COLO829 (cell line): Measurements from ENCODE around the gene NPAS3.

Experiments used
- DNase-seq: peaks from one replicate; pipeline ENCODE4 v3.0.0; 2012; ENCODE audit warnings: low spot score

The NPAS3 gene

DNA sequence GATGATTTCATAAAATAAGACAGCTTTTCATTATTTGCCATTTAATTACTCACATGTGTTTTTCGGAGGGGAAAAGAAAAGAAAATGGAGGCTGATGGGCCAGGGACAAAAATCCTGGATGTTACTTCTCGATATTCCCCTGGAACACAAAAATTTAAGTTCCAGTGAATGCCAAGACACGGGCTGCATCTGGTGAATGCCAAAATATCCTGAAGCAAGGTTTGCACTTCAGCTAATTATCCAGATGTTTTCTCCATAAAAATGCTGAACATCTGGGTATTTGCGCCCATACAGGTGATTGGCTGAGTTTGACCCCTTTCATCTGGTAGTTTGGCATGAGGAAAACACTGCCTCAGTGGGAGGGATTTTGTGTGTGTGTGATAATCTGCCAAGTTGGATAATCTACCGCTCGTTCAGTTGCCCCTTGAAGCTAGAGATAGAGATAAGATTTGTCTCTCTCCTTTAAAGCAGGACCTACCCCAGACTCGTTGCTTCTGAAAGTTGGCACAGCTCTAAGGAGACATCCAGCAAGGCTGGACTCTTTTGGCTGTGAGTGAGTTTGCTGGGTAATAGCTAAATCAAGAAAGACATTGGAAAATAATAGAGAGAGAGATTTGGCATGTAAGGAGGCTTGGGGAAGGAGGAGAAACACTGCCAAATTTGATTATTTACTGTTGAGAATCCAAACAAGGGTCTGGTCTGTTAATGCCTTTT, 622.2 kb downstream of the NPAS3 start:
- no peak for DNase-seq

DNA sequence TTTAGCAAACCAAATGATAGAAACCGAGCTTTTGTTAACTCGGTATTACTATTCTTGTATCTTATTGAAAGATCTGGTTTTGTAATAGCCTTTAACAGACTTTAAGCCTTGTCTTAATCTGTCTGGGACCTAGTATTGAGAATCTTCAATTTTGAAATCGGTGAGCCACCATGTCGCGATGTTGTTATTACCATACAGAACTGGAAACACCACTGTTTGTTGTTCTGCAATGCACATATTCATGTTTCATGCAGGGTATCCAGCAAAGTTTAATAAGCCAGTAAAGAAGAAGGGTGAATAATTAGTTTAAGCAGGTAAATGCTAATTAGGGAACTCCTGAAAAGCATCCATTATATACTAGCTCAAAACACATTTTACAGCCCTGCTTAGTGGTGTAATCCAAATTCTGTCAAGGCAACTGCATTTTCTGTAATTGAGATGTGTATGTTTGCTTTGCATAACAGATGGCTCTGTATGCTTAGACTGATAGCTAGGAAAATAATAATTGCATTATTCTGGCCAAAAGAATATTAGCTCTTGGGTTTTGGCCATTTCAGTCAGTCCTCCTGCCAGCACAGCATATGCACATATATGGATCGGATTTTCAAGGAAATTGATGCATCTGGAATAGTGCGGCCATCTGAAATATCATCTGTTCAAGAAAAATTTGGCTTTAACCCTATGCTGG, 623.0 kb downstream of the NPAS3 start:
- DNase-seq, result no peak

DNA sequence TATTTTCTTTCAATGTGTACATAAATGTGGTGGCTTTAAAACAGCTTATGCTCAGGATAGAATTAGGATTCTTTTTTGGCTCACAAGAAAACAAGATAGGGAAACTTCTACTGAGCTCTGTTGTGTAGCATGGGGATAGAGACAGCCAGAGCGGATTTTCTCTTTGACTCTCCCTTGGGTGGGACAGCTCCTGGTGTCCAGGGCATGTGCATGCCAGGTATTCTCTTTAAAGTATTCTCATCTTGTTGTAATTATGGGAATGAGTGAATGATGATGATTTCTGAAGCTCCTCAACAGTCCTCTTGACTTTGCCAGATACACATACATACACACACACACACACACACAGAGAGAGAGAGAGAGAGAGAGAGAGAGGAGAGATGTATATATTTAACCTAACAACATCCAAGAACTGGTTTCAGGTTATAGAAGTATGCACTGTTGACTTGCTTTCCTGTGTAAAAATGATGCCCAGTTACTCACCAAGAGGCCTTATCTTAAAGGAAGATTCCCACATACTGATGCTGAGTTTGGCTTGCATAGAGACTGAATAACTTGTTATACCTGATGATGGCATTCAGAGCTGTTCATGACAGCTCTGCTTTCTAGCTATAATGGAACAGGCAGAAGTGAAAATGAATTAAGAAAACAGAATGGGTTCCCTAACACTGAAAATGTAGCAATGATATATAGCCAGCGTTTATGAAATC, 624.7 kb downstream of the NPAS3 start:
- no peak for DNase-seq

DNA sequence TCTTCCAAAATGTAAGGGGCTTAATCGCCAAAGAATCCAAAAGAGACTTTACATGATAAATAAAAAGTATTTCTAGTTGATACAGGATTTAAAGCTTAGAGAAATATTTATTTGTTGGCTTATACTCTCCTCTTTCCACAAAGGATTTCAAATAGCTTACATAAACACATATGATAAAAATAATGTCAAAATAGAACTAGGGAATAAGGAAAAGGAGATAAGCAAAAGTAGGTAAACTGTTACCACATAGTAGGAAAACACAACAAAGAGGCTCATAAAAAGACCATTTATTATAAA, 625.2 kb downstream of the NPAS3 start:
- no peak for DNase-seq

DNA sequence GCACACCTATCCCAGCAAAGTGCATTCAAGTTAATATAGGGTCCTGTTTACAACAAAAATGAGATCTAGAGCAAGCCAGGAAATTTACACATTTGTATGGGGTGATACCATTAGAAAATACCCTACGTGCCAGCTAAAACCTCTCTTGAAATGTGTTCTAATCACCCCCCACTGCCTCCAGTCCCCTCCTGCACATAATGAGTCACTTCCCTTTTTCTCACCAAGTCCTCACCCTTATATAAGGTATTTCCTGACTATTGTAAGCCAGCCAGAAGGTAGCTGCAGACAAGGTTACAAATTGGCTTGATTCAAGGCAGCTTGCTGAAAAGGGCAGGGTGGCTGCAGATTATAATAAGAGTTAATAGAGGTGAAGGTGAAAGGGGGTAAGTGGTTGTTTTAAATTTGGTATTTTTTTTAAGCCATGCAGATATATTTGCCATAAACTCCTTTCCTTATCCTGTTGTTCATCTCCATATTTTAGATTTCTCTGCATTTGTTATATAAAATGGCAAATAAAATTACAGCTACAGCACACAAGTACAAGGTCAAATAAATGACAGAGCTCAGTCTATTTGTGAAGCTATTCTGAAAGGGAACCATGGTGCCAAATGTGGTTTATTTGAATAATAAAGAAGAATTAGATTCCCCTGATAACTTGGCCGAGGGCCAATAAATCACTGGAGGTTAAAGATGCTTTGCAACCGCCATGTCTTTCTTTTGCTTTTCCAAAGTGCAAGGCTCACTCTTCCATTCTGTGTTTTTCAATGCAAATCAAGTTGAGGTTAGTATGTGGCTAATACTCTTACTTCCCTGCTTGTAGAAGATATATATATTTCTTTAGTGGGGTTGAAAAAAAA, 626.3 kb downstream of the NPAS3 start:
- DNase-seq, result no peak

DNA sequence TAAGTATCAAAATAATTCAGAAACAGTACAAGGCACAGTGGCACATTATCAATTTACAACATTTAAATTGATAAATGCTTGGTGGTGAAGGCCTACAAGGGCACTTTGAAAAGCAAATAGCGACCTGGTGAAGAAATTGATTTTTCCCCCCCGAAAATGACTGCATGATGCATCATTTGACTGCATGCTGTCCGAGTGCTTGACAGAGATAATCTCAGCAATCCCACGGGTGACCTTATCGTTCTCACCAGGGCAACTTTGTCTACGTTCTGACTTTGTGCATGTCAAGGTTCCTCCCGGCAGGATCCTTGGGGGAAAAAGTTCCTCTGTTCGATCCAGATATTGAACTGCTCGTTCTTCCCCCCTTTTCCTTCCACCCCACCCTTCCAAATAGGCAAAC, 627.4 kb downstream of the NPAS3 start:
- no peak for DNase-seq

DNA sequence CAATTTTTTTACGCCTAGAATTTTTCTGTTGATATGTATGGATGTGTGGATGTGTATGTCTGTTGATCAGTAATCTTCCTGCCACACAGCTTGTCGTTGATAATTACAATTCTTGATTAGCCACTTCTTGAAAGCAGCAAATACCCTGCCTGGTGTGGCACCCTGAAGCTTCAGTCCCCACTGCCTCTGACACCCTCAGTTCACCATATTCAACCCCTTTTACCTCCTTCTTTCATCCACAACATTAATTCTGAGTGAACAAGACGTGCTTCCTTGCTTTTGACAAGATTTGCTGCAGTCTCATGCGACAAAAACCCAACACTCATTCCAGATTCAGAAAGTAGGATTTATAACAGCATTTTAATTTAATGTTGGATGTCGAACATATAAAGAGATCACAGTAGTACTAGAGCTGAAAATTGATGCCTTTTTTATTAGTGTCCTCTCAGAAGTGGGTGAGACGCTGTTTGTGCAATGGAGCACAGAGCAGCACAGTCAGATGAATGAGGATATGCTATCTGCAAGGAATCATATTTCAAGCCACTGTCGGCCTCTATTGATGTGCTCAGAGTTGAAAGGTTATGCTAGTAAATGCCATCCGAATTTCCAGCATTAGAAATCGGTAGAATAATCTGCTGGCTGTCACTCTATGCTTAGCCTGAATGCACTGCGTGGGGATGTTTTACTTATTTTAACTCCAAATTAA, 628.5 kb downstream of the NPAS3 start:
- DNase-seq, result no peak

DNA sequence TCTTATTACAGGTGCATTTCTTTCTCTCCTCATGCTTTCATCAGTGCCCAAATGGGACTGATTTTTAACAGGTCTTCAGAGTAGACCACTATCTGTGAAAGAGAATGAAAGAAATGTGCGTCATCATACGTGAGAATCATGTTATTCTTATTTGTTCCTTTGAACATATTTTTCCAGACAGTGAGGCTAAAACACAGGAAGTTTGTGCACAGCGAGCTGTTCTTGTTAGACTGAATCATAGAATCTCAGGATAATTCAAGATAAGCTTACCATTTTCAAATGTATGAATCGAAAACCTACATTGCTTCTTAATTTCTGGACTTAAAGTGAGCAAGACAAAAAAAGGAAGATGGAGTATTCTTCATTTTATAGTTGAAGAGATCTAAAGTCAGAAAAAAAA, 629.1 kb downstream of the NPAS3 start:
- no peak for DNase-seq

DNA sequence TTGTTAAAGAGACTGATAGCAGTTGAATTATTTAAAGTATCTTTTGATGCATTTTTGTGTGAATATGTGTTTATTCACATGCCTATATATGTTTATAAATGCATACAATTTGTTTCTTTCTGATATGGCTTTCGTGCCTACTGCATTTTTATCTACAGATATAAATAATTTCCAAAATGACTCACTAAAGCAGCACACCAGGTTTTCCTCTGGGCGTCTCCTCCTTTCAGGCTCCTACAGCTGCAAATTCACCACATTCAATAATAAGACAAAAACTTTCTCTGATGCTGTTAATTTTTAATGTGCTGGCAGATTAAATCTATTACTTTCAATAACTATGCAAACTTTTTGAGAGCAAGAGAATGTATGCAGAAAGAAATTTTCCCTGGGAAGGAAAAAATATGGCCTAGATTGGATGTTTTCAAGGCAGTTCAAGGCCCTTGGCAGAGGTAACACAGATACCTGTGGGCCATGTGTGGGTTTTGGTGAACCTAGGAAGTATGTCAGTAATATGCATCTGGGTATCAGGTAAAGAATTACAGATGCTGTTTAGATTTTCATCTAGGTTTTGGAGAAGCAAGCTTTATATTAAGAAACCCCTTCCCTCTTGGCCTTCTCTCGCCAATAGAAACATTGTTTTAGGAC, 630.4 kb downstream of the NPAS3 start:
- no peak for DNase-seq

DNA sequence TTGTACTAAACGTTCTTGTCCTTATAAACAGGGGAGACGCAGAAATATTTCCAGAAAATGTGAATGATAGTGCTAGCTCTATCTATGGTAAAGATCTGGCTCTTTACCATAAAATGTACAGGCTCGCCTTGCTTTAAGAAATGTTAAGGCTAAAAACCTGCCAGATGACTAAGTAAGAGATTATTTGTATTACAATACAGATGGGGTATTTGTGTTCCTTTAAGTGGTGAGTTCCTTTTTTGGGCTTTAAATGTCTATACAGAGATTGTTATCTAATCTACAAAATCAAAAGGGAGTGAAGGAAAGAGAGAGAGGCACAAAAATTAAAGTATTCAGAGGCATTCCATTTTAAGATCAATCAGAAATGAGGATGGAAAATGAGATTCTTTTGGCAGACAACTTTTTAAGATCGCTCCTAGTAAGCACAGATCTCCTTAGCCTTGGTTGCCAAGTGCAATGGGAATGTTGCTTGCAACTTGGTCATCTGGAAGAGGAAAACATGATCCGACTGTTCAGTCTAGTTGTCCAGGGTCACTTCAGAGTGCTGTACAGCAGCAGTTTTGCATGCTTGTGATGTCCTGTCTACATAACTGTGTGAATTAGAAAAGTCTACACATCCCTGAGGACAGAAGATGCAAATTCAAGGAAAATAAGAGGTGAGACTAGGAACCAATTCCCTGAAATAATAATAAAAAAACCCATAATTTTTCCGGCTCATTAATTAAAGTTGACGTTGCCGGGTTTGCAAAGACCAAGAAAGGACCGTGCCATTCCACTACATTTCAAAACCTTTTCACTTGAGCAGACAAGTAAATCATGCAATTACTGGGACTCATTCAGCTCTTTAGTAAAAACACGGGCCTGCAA, 631.4 kb downstream of the NPAS3 start:
- DNase-seq, result no peak

DNA sequence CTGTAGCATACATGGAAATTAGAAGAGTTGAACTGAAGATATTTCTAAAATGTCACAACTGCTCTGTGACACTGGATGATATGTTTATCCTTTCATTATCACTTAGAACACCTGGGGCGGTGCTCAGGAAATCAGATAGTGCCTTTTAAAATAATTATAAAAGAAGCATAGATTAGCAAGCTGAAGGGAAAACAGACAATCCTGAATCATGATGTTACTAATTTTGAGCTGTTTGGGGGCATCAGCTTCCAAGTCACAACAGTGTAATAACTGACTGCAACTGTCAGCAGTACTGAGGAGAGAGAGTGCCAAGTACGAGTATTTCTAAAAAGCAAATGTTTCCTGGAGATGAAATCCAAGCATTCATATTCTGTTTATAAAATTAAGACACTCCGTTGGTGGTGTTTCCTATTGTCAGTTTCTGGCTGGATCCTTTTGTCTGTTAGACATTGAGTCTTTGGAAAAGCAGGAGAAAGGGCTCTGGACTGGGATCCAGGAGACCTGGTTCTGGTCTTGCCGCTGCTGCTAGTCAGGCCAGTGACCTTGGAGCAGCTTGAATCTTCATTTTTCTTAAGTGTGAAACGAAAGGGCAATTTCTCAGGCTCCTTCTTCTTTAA, 632.1 kb downstream of the NPAS3 start:
- DNase-seq, result no peak

DNA sequence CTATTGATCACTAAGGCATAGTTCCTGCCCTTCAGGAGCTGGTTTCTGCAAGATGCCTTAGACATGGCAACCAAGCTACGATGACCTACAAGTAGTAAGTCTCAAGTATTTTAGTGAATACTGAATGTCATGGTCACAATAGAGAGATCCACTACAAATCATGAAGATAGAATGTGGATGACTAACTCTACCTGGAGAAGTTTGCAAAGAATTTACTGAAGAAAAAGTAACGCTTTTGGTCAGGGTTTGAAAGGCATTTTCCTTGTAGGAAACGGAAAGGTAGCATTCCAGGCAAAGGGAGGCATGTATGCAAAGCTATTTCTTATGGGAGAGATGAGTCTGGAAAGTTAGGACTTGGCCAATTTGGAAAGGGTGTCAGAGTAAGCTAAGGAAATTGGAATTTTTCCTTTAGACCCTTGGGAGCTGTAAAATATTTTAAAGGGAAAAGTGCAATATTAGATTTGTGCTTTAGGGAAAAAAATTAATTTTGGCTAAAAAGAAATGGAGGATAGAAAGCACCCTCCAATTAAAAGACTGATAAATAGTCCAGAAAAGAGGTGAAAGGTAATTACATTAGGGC, 634.7 kb downstream of the NPAS3 start:
- DNase-seq, result no peak

DNA sequence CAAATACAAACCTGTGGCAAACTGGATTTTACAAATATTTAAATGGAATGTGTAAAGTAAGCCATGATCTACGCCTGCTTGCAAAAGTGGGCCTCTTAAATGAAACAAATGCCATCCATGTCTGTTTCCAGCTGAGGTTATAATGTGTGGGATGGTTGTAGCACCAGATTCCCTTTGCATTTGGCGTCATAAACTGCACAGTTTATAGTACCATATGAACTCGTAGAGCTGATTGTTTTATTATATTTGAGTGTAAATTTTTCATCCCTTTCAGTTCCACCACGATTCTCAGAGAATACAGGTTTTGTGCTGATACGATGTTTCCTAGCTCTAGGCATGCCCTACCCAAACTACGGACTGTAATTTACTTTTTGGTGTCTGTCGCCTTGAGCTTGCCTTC, 637.3 kb downstream of the NPAS3 start:
- DNase-seq, result no peak

DNA sequence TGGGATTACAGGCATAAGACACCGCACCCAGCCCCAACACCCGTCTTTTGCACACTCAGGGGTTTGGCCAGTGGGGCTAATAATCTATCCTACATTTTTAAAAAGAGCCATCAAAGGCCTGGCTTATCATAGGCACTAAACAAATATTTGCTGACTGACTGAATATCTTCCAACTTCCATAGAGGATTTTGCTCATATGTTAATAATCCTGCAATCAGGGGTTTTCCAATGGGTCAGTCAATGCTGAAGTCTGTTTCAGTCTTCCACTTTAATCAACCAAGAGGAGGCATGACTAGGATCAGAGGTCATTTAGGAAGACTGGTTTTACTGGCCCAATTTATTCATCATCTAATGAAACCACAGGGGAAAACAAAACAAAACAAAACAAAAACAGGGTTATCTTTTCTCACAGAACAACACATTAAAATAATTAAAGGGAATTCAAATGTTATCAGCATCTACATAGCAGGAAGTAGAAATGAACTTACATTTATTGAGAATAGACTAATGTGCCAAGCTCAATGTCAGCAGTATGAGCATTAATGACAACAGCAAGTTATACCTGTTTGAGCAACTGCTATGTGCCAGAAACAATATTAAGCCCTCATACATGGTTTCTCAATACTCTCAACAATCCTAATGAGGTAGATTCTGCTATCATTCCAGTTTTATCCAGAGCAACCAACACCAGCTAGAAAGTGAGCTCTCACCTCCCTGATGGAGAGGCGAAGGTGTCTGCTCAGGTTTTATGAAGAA, 640.0 kb downstream of the NPAS3 start:
- DNase-seq, result no peak

DNA sequence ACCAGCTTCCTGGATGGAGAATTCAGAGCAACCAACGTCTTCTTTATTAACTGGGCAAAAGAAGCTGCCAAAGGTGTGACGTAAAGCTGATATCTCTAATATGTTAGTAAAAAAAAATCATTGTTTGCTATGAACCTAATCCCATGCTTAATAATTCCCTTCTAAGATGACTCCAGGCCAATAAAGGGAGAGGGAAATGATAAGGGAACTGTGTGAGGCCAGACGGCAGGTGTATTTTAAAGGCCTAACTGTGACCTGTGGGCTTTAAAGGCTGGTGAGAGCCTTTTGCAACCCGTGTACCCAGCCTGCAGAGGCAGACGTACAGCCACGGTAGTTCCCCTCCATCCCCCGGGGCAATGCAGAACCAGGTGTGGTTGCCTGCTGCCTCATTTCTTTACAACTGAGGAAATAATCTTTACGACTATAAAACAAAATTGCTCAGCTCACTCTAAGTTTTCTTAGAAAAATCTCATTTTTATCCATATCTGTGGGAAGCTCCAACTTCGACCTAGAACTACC, 641.6 kb downstream of the NPAS3 start:
- no peak for DNase-seq

DNA sequence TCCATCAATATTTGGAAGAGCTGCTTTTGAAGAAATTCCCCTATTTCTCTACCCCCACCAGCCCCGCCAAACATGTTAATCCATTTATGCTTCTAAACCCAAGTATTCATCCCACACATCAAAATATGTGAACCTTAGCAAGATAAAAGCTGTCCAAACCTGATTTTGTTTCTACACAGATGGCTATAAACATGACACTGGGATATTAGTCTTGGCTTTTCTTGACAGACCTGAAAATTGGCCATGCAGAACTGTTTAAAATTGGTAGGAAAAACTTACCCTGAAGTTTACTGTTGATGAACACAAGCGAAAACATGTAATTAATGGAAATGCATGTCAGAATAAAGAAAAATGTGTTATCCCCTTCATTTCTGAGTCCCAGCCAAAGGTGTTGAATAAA, 642.2 kb downstream of the NPAS3 start:
- DNase-seq, result no peak

DNA sequence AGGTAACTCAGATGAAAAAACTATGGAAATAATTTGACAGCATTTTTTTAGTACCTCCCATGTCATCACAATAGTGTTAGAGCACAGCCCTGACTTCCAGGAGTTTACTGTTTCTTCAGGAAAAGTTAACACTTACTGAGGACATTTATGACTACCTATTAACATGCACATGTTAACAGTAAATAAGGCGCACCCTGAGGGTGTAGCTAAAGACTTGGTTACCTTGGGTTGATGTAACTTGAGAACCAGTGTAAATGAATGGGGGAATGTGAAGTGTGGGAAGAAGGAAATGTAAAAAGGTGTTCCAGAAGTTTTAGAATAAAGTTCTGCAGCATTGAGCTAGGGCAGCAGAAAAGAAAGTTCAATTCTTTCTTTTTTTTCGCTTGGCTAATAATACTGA, 646.0 kb downstream of the NPAS3 start:
- no peak for DNase-seq

DNA sequence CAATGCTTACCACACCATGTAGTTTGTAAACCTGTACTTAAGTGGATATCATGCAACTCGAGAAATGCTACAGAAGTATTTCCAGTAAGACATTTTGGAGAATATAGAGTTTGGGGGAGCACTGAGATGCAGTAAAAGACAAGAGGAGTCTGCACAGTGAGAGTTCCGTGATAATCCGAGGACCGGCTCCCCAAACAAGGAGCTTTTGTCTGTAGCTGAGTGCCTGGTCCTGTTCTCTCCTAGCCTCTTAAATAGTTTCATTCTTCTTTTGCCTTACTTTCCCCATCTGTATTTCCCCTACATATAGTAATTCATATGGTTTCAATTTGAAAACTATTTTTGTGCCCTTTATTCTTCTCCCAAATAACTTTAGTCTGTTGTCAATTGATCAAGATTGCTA, 648.1 kb downstream of the NPAS3 start:
- DNase-seq, result peak; percentile 12

DNA sequence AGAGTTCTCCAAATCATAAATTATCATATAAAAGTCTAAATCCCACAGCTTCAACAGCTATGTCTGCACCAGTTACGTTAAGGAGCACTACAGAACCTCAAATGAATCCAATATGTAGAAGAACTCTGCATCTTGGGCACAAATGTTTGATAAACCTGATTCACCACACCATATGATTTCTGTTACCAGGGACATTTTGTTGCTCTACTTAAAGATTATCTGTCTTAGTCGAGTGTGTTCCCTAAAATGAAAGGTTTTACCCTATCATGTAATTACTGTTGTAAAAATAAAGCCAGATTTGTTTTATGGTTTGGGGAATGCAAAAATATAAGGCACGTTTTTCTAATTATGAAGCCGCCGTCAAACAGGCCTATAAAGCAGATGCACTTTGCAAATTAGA, 649.1 kb downstream of the NPAS3 start:
- no peak for DNase-seq
